Sigmoid colon (tissue), 7 donors: ENCODE measurements around the gene SNRNP200. TPM values are rescaled to one million over a fixed set of nuclear protein-coding genes. Genes with fewer than 3 reads are reported as not detected.

Experiments used
- DNase-seq: peaks from one replicate; pipeline ENCODE4 v3.0.0-alpha.2; 2019
- H3K27ac ChIP-seq, 4 donors: fragments of 200-600 bp; sonication (generic); one replicate each; pipeline ENCODE4 v1.5.1; 2016 to 2019; ENCODE audit warnings: mild to moderate bottlenecking in 1 of 4
- H3K27me3 ChIP-seq, 3 donors: fragments of 200-600 bp; sonication (generic); one replicate each; pipeline ENCODE4 v1.5.1; 2019; ENCODE audit warnings: mild to moderate bottlenecking in 1 of 3
- H3K36me3 ChIP-seq, 4 donors: fragments of 200-600 bp; sonication (generic); one replicate each; pipeline ENCODE4 v1.5.1; 2016 to 2019
- H3K4me1 ChIP-seq, 4 donors: fragments of 200-600 bp; sonication (generic); one replicate each; pipeline ENCODE4 v1.5.1; 2017 to 2019
- H3K4me3 ChIP-seq, 4 donors: fragments of 200-600 bp; sonication (generic); one replicate each; pipeline ENCODE4 v1.5.1; 2017 to 2019; ENCODE audit warnings: mild to moderate bottlenecking in 2 of 4, moderate library complexity in 1 of 4
- H3K9me3 ChIP-seq, 4 donors: fragments of 200-600 bp in 3 of 4; sonication (generic) in 3 of 4; one replicate each; pipeline versions ENCODE4 v1.5.1 to v1.6.1; 2013 to 2019
- CTCF ChIP-seq, 4 experiments: fragments of 450-650 bp in 3 of 4; fragments of 200-600 bp in 1 of 4; IDR thresholded peaks; one replicate each; pipeline ENCODE4 v1.5.1; 2016 to 2019; ENCODE audit warnings: antibody characterized with exemption in 4 of 4, mild to moderate bottlenecking in 3 of 4, moderate library complexity in 2 of 4
- EP300 ChIP-seq, 4 donors: sonication (generic); formaldehyde crosslinking; IDR thresholded peaks; one replicate each; pipeline ENCODE4 v1.6.1; 2017; ENCODE audit warnings: antibody characterized with exemption in 4 of 4
- POLR2A ChIP-seq, 2 donors: fragments of 450-650 bp; IDR thresholded peaks; one replicate each; pipeline ENCODE4 v1.6.1; 2016; ENCODE audit warnings: antibody characterized with exemption in 2 of 2, mild to moderate bottlenecking in 2 of 2, moderate library complexity in 2 of 2
- POLR2AphosphoS5 ChIP-seq, 4 donors: sonication (generic); formaldehyde crosslinking; IDR thresholded peaks; one replicate each; pipeline ENCODE4 v1.6.1; 2017; ENCODE audit warnings: antibody characterized with exemption in 4 of 4
- WGBS, 2 donors: extraction: QIAGEN DNeasy Blood & Tissue Kit; methylation state at CpG; one replicate each; pipeline ENCODE4 v1.1.7; 2013; 5-methylcytosine and 5-hydroxymethylcytosine counted together
- intact Hi-C: fragments of 100-400 bp; cut with DNase I; formaldehyde crosslinking; loops from one replicate; pipeline ENCODE4 v1.15.1; 2023
- polyA plus RNA-seq, 3 donors: library from polyadenylated mRNA; stranded (reverse); fragments of 200-250 nt; gene quantifications; one replicate each; pipeline ENCODE4 v1.2.3, GENCODE V29; 2013
- total RNA-seq, 4 donors: library from RNA; depleted of rRNA; stranded (reverse); fragments of >200 nt; gene quantifications; one replicate each; pipeline ENCODE4 v1.1.0, GENCODE V29; 2016
- donor health status: healthy with polysubstance abuse.
- donor health status: Bipolar disorder and iron deficiency.
- donor health status: healthy.

SNRNP200 gene
- total and polyA plus RNA-seq, 7 donors = 26.8 to 86.5 (median 78.9) TPM

- WGBS, 2 donors = 25 to 34% methylated on average over 6 of the region's 6 CpGs
- peak overlapping the region in 3 of 4 donors; percentile 36 to 53 (median 51) for H3K4me3 ChIP-seq
- H3K27me3 ChIP-seq = peaks cover 21 to 71% (median 50%) of the 10 kb centered on the region in 3 donors
- H3K36me3 ChIP-seq = no peaks in the 10 kb centered on the region
- no peaks in the 10 kb centered on the region for H3K9me3 ChIP-seq
- DNase-seq = no peak
- intact Hi-C loops = no loop called here
- TF ChIP-seq CTCF (IDR thresholded peaks at IDR 0.05) = no peak
- no peak for TF ChIP-seq POLR2A (IDR thresholded peaks at IDR 0.05)
- TF ChIP-seq EP300 (IDR thresholded peaks at IDR 0.05) = no peak
- TF ChIP-seq POLR2AphosphoS5 (IDR thresholded peaks at IDR 0.05) = no peak
- peak overlapping the region in 2 of 4 donors; percentile 1 to 49 for H3K27ac ChIP-seq
- H3K4me1 ChIP-seq = peaks cover 0 to 25% (median 24%) of the 10 kb centered on the region in 4 donors
Measured at GRCh38 chr2:96324721-96325040, 19.3 kb upstream of the SNRNP200 start.

DNA sequence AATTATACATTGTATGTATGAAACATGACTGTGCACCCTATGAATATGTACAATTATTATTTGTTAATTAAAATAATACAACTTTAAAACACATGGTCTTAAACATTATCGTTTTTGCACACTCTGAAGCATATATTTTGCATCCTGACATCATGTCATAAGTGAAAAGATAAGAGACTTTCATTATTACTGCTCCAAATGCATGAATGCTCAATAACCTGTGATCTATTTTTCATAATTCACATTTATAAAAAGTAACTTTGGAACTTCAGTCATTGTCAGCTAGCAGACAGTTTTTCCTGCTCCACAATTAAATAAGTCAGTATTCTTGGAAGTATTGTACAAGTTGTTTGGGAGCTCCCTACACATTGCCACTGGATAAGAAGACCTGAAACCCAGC, 18.5 kb upstream of the SNRNP200 start:
- no peak overlapping the region for H3K4me3 ChIP-seq
- DNase-seq = no peak
- intact Hi-C loops = no loop called here
- peaks cover 0 to 25% (median 24%) of the 10 kb centered on the region in 4 donors for H3K4me1 ChIP-seq
- H3K27ac ChIP-seq = no peak overlapping the region
- H3K9me3 ChIP-seq = no peaks in the 10 kb centered on the region
- H3K36me3 ChIP-seq = no peaks in the 10 kb centered on the region
- WGBS, 2 donors = 87 to 91% methylated on average over 1 of the region's 1 CpG
- H3K27me3 ChIP-seq = peaks cover 21 to 79% (median 59%) of the 10 kb centered on the region in 3 donors
- TF ChIP-seq EP300 (IDR thresholded peaks at IDR 0.05) = no peak
- TF ChIP-seq CTCF (IDR thresholded peaks at IDR 0.05) = no peak
- TF ChIP-seq POLR2AphosphoS5 (IDR thresholded peaks at IDR 0.05) = no peak
- no peak for TF ChIP-seq POLR2A (IDR thresholded peaks at IDR 0.05)

DNA sequence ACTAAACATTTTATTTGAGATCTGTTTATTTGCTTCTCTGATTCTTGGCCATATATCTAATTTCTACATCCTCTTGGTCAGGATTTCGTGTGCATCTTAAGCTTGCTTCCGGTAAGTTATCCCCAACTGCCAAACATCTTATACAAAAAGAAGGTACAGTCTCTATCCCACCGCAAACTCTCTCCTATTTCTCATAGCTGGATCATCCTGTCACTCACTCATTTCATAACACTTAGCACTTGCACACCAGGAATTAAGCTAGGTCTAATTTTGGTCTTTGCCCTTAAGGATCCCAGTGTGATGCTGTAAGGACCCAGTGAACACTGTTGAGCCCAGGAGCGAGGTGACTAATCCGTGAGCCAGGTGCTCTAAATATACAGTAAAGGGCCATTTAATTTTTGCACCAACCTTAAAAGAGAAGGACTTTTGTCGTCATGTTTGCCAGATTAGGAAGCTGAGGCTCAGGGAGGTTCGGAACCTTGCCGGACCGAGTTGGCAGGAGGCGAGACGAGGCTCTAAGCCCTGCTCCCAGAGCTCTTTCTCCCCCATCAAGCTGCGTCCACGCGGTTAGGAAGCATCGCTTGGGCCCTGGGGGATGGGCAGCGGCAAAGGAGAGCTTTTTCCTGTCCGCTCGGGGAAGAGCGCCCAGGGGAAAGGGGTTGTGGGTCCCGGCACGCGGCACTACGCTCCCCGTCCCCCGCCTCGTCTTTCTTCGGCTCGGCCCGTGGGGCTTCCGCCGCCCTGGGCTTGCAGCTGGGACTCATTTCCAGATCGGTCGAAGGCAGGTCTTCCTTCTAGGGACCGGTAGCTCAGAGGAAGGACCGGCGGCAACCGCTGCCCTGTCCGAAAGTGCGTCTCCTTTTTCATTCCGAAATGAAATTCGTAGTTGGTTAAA, 15.6 kb upstream of the SNRNP200 start:
- TF ChIP-seq POLR2A (IDR thresholded peaks at IDR 0.05) = no peak
- no peak for TF ChIP-seq EP300 (IDR thresholded peaks at IDR 0.05)
- TF ChIP-seq POLR2AphosphoS5 (IDR thresholded peaks at IDR 0.05) = no peak
- TF ChIP-seq CTCF (IDR thresholded peaks at IDR 0.05) = no peak
- DNase-seq = no peak
- Histone ChIP-seq H3K36me3 (no peaks in the 10 kb centered on the region), H3K4me1 (peaks cover 0 to 25% (median 24%) of the 10 kb centered on the region in 4 donors), H3K27ac (peak overlapping the region; percentile 2 to 55 (median 42)), H3K9me3 (no peaks in the 10 kb centered on the region), H3K27me3 (peaks cover 20 to 80% (median 51%) of the 10 kb centered on the region in 3 donors), H3K4me3 (peak overlapping the region; percentile 22 to 55 (median 52))
- WGBS, 2 donors = 5 to 6% methylated on average over 41 of the region's 41 CpGs
- intact Hi-C loops = no loop called here

GRCh38 chr2:96320326-96320725, 15.0 kb upstream of the SNRNP200 start:
- Histone ChIP-seq H3K9me3 (no peaks in the 10 kb centered on the region), H3K36me3 (no peaks in the 10 kb centered on the region), H3K4me3 (no peak overlapping the region), H3K27ac (no peak overlapping the region), H3K4me1 (peaks cover 0 to 21% (median 20%) of the 10 kb centered on the region in 4 donors), H3K27me3 (peaks cover 13 to 74% (median 49%) of the 10 kb centered on the region in 3 donors)
- no peak for DNase-seq
- 85 to 88% methylated on average over 3 of the region's 3 CpGs for WGBS, 2 donors
- intact Hi-C loops = no loop called here
- TF ChIP-seq POLR2A (IDR thresholded peaks at IDR 0.05) (no peak), EP300 (IDR thresholded peaks at IDR 0.05) (no peak), CTCF (IDR thresholded peaks at IDR 0.05) (no peak), POLR2AphosphoS5 (IDR thresholded peaks at IDR 0.05) (no peak)
